Measurements from ENCODE around the gene RAD51C.

The RAD51C gene

GRCh38 chr17:58755269-58755576, 62.8 kb downstream of the RAD51C start:
- Histone ChIP-seq H3K18ac (ENCODE audit: low read length) (no peak overlapping the region), H3K56ac (ENCODE audit: low read length) (no peak overlapping the region), H3K79me1 (ENCODE audit: low read length) (no peaks in the 10 kb centered on the region), H4K5ac (ENCODE audit: low read length) (no peak overlapping the region), H3K4me2 (ENCODE audit: low read length) (peak overlapping the region; percentile 39), H3K4ac (ENCODE audit: low read depth, low read length) (no peak overlapping the region), H4K8ac (ENCODE audit: low read depth, low read length) (no peak overlapping the region), H3K4me1 (ENCODE audit: control insufficient read depth, low read depth, low read length) (peaks cover 2% of the 10 kb centered on the region), H3K36me3 (ENCODE audit: control insufficient read depth, insufficient read depth, low read length) (no peaks in the 10 kb centered on the region), H2AK5ac (ENCODE audit: low read length) (no peak overlapping the region), H3K27me3 (ENCODE audit: insufficient read depth, low read length, poor library complexity) (peaks cover 6% of the 10 kb centered on the region), H3K23ac (ENCODE audit: low read length) (no peak overlapping the region), H2BK5ac (ENCODE audit: low read length) (no peak overlapping the region), H3K27ac (ENCODE audit: low read depth, low read length) (no peak overlapping the region), H3K79me2 (ENCODE audit: control insufficient read depth, insufficient read depth, low read length) (no peaks in the 10 kb centered on the region), H3K9ac (ENCODE audit: low read length) (no peak overlapping the region), H2BK15ac (replicated peaks; ENCODE audit: low read depth) (no peak overlapping the region), H2BK120ac (ENCODE audit: low read depth, low read length) (no peak overlapping the region), H3K4me3 (ENCODE audit: low read length) (no peak overlapping the region)
- DNase-seq, result no peak
- no CpG with 5 or more reads among the region's 2 CpGs for WGBS (ENCODE audit: extremely low coverage, insufficient coverage, low lambda C conversion rate)

DNA sequence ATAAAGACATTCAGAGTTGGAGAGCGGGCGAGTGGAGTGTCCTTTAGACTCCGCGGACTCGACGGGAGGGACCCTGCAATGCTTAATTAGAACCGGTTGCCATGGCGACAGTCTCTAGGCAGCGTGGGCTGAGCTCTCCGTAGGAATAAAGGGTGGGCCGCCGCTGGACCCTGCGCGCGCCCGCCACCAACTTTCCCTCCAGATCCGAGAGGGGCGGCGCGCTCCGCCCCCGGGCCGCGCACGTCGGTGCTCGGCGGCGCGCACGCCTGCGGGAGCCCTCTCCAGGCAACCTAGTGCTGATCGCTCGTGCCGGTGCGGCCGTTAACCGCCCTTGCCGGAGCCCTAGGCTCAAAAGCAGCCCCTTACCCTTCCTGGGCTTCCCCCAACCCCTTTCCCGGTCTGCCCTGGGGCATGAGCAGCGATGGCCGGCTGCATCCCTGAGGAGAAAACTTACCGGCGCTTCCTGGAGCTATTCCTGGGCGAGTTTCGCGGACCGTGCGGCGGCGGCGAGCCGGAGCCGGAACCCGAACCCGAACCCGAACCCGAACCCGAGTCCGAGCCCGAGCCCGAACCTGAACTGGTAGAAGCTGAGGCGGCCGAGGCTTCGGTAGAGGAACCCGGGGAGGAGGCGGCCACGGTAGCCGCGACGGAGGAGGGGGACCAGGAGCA, 63.3 kb downstream of the RAD51C start, which contains the start of gene PPM1E:
Gene PPM1E, plus strand, starts transcription at position 278 of the 669 bp plus-strand sequence.
- Histone ChIP-seq H3K56ac (ENCODE audit: low read length) (peak within 1 kb of the TSS; percentile 82), H3K4me3 (ENCODE audit: low read length) (peak within 1 kb of the TSS; percentile 65), H2BK5ac (ENCODE audit: low read length) (no peak within 1 kb of the TSS), H3K18ac (ENCODE audit: low read length) (no peak within 1 kb of the TSS), H3K9ac (ENCODE audit: low read length) (peak within 1 kb of the TSS; percentile 71), H3K4ac (ENCODE audit: low read depth, low read length) (no peak within 1 kb of the TSS), H2BK15ac (replicated peaks; ENCODE audit: low read depth) (no peak within 1 kb of the TSS), H2AK5ac (ENCODE audit: low read length) (no peak within 1 kb of the TSS), H4K5ac (ENCODE audit: low read length) (no peak within 1 kb of the TSS), H3K79me2 (ENCODE audit: control insufficient read depth, insufficient read depth, low read length) (no peaks in the 10 kb centered on the region), H3K27me3 (ENCODE audit: insufficient read depth, low read length, poor library complexity) (peaks cover 6% of the 10 kb centered on the region), H2BK120ac (ENCODE audit: low read depth, low read length) (no peak within 1 kb of the TSS), H3K79me1 (ENCODE audit: low read length) (no peaks in the 10 kb centered on the region), H3K36me3 (ENCODE audit: control insufficient read depth, insufficient read depth, low read length) (no peaks in the 10 kb centered on the region), H3K27ac (ENCODE audit: low read depth, low read length) (no peak within 1 kb of the TSS), H3K23ac (ENCODE audit: low read length) (peak within 1 kb of the TSS; percentile 89), H3K4me1 (ENCODE audit: control insufficient read depth, low read depth, low read length) (peaks cover 2% of the 10 kb centered on the region), H4K8ac (ENCODE audit: low read depth, low read length) (no peak within 1 kb of the TSS), H3K4me2 (ENCODE audit: low read length) (peak within 1 kb of the TSS; percentile 96)
- WGBS (ENCODE audit: extremely low coverage, insufficient coverage, low lambda C conversion rate), result no CpG with 5 or more reads among the region's 71 CpGs
- peak; percentile 93 for DNase-seq

DNA sequence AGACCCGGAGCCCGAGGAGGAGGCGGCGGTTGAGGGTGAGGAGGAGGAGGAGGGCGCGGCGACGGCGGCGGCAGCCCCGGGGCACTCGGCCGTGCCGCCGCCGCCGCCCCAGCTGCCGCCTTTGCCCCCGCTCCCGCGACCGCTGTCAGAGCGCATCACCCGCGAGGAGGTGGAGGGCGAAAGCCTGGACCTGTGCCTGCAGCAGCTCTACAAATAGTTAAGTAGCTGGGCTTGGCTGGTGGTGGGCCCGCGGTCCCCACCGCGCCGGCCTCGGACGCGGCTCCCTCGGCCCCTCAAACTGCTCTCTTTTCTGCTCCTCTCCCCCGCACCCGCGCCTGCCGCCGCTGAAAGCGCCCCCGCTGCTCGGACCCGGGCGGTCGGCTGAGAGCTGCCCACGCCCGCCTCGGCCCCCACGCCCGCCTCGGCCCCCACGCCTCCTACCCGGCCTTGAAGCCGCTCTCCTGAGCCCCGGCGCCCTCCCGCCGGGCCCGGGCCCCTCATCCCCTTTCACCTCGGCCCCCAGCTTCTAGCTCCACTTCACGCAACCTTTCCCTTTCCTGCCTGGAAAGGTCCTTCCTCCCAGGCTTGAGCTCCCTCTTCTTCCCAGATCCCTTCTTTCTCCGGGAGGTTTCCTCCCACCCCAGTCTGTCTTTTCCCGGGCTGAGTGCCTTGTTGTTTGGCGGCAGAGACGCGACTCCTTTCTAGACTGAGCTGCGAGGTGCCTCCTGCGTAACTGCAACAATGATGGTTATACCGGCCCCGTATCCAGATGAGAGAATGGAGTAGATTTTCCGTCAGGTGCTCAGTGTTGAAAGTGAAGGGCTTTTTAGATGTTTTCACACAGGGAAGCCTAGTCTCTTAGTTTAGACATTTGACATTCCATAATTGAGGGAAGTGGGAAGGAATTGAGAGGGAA, 64.1 kb downstream of the RAD51C start:
- Histone ChIP-seq H3K27me3 (ENCODE audit: insufficient read depth, low read length, poor library complexity) (peaks cover 6% of the 10 kb centered on the region), H3K9ac (ENCODE audit: low read length) (peak overlapping the region; percentile 71), H3K23ac (ENCODE audit: low read length) (no peak overlapping the region), H2BK15ac (replicated peaks; ENCODE audit: low read depth) (no peak overlapping the region), H3K4me1 (ENCODE audit: control insufficient read depth, low read depth, low read length) (peaks cover 2% of the 10 kb centered on the region), H3K79me1 (ENCODE audit: low read length) (no peaks in the 10 kb centered on the region), H2BK120ac (ENCODE audit: low read depth, low read length) (no peak overlapping the region), H2BK5ac (ENCODE audit: low read length) (no peak overlapping the region), H3K56ac (ENCODE audit: low read length) (peak overlapping the region; percentile 82), H4K5ac (ENCODE audit: low read length) (no peak overlapping the region), H4K8ac (ENCODE audit: low read depth, low read length) (no peak overlapping the region), H3K4ac (ENCODE audit: low read depth, low read length) (no peak overlapping the region), H3K4me2 (ENCODE audit: low read length) (peak overlapping the region; percentile 96), H3K18ac (ENCODE audit: low read length) (no peak overlapping the region), H3K27ac (ENCODE audit: low read depth, low read length) (no peak overlapping the region), H3K79me2 (ENCODE audit: control insufficient read depth, insufficient read depth, low read length) (no peaks in the 10 kb centered on the region), H3K4me3 (ENCODE audit: low read length) (peak overlapping the region; percentile 65), H2AK5ac (ENCODE audit: low read length) (no peak overlapping the region), H3K36me3 (ENCODE audit: control insufficient read depth, insufficient read depth, low read length) (no peaks in the 10 kb centered on the region)
- no CpG with 5 or more reads among the region's 72 CpGs for WGBS (ENCODE audit: extremely low coverage, insufficient coverage, low lambda C conversion rate)
- DNase-seq, result peak; percentile 18

- H2BK15ac ChIP-seq (replicated peaks; ENCODE audit: low read depth), result no peak overlapping the region
- no peak overlapping the region for H3K18ac ChIP-seq (ENCODE audit: low read length)
- DNase-seq, result no peak
- WGBS (ENCODE audit: extremely low coverage, insufficient coverage, low lambda C conversion rate), result no CpG with 5 or more reads among the region's 5 CpGs
- no peaks in the 10 kb centered on the region for H3K79me1 ChIP-seq (ENCODE audit: low read length)
- peaks cover 2% of the 10 kb centered on the region for H3K4me1 ChIP-seq (ENCODE audit: control insufficient read depth, low read depth, low read length)
- H2BK5ac ChIP-seq (ENCODE audit: low read length), result no peak overlapping the region
- H2AK5ac ChIP-seq (ENCODE audit: low read length), result no peak overlapping the region
- no peak overlapping the region for H3K4ac ChIP-seq (ENCODE audit: low read depth, low read length)
- no peak overlapping the region for H2BK120ac ChIP-seq (ENCODE audit: low read depth, low read length)
- H3K4me3 ChIP-seq (ENCODE audit: low read length), result no peak overlapping the region
- peak overlapping the region; percentile 96 for H3K4me2 ChIP-seq (ENCODE audit: low read length)
- H3K79me2 ChIP-seq (ENCODE audit: control insufficient read depth, insufficient read depth, low read length), result no peaks in the 10 kb centered on the region
- H4K8ac ChIP-seq (ENCODE audit: low read depth, low read length), result no peak overlapping the region
- no peak overlapping the region for H4K5ac ChIP-seq (ENCODE audit: low read length)
- H3K9ac ChIP-seq (ENCODE audit: low read length), result no peak overlapping the region
- H3K27me3 ChIP-seq (ENCODE audit: insufficient read depth, low read length, poor library complexity), result peaks cover 6% of the 10 kb centered on the region
- H3K23ac ChIP-seq (ENCODE audit: low read length), result no peak overlapping the region
- no peaks in the 10 kb centered on the region for H3K36me3 ChIP-seq (ENCODE audit: control insufficient read depth, insufficient read depth, low read length)
- no peak overlapping the region for H3K27ac ChIP-seq (ENCODE audit: low read depth, low read length)
- H3K56ac ChIP-seq (ENCODE audit: low read length), result no peak overlapping the region
These were observed 64.8 kb downstream of the RAD51C start for GRCh38 chr17:58757162-58757613.

DNA sequence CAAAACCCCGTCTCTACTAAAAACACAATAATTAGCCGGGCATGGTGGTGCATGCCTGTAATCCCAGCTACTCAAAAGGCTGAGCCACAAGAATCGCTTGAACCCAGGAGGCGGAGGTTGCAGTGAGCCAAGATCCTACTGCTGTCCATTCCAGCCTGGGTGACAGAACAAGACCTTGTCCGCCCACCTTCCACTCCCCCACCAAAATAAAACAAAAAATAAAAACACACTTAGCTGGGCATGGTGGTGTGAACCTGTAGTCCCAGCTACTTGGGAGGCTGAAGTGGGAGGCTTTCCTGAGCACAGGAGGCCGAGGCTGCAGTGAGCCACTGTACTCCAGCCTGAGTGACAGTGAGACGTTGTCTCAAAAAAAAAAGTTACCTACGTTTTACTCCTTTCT, 66.5 kb downstream of the RAD51C start:
- Histone ChIP-seq H2BK120ac (ENCODE audit: low read depth, low read length) (no peak overlapping the region), H3K23ac (ENCODE audit: low read length) (no peak overlapping the region), H3K36me3 (ENCODE audit: control insufficient read depth, insufficient read depth, low read length) (no peaks in the 10 kb centered on the region), H2BK15ac (replicated peaks; ENCODE audit: low read depth) (no peak overlapping the region), H3K18ac (ENCODE audit: low read length) (no peak overlapping the region), H3K27me3 (ENCODE audit: insufficient read depth, low read length, poor library complexity) (peaks cover 6% of the 10 kb centered on the region), H3K79me2 (ENCODE audit: control insufficient read depth, insufficient read depth, low read length) (no peaks in the 10 kb centered on the region), H4K5ac (ENCODE audit: low read length) (no peak overlapping the region), H3K4me2 (ENCODE audit: low read length) (no peak overlapping the region), H2AK5ac (ENCODE audit: low read length) (no peak overlapping the region), H3K56ac (ENCODE audit: low read length) (no peak overlapping the region), H3K27ac (ENCODE audit: low read depth, low read length) (no peak overlapping the region), H3K4ac (ENCODE audit: low read depth, low read length) (no peak overlapping the region), H4K8ac (ENCODE audit: low read depth, low read length) (no peak overlapping the region), H3K79me1 (ENCODE audit: low read length) (no peaks in the 10 kb centered on the region), H3K9ac (ENCODE audit: low read length) (no peak overlapping the region), H3K4me1 (ENCODE audit: control insufficient read depth, low read depth, low read length) (peaks cover 2% of the 10 kb centered on the region), H2BK5ac (ENCODE audit: low read length) (no peak overlapping the region), H3K4me3 (ENCODE audit: low read length) (no peak overlapping the region)
- DNase-seq, result no peak
- WGBS (ENCODE audit: extremely low coverage, insufficient coverage, low lambda C conversion rate), result no CpG with 5 or more reads among the region's 8 CpGs

All from mesendoderm (in vitro differentiated cells).